ENCODE measurements around the gene CIBAR2. TPM values are rescaled to one million over a fixed set of nuclear protein-coding genes. Genes with fewer than 3 reads are reported as not detected.

The CIBAR2 gene
- total and polyA plus RNA-seq, 10 of the 15 experiments (the other 5 are each of a cell fraction or from before 2014, with no cell fraction given) = 0.05 to 0.16 (median 0.07) TPM; not detected in 7

DNA sequence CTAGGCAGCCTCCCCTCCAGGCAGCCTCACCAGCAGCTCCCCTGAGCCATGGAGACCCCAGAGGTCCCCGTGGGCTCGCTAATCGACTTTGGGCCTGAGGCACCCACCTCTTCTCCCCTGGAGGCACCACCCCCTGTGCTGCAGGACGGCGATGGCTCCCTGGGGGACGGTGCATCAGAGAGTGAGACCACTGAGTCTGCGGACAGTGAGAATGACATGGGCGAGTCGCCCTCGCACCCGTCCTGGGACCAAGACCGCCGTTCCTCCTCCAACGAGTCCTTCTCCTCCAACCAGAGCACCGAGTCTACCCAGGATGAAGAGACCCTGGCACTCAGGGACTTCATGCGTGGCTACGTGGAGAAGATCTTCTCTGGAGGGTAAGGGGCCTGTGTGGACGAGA lies 45.2 kb downstream of the CIBAR2 start:
- intact Hi-C loops (cut with micrococcal nuclease; ENCODE audit: unreplicated experiment) = no loop called here
- RAD21 ChIA-PET (ENCODE audit: unreplicated experiment) = no interaction called here
- no peak overlapping the region for H3K27ac ChIP-seq (ENCODE audit: control insufficient read depth, insufficient read depth)
- H4K20me1 ChIP-seq (ENCODE audit: control insufficient read depth, insufficient read depth) = no peaks in the 10 kb centered on the region
- no peaks in the 10 kb centered on the region for H3K27me3 ChIP-seq (replicated peaks in 1 of 2; ENCODE audit: control insufficient read depth in 2 of 2, insufficient read depth in 2 of 2, low read length in 1 of 2)
- H3K9me3 ChIP-seq (replicated peaks; ENCODE audit: control insufficient read depth, insufficient read depth, low read length) = no peaks in the 10 kb centered on the region
- SMC1A ChIA-PET (ENCODE audit: uncharacterized antibody, unreplicated experiment) = no interaction called here
- no peak overlapping the region for H3K4me3 ChIP-seq
- 69% methylated on average over 16 of the region's 18 CpGs for WGBS (ENCODE audit: insufficient coverage, insufficient replicate concordance, low lambda C conversion rate, missing lambda C conversion rate)
- no peaks in the 10 kb centered on the region for H3K36me3 ChIP-seq (ENCODE audit: control insufficient read depth in 2 of 2, insufficient read depth in 2 of 2, low read length in 1 of 2)
- in situ Hi-C loops (cut with MboI) = no loop called here
- no peaks in the 10 kb centered on the region for H3K79me2 ChIP-seq (ENCODE audit: control insufficient read depth, insufficient read depth, low read length)
- POLR2A ChIA-PET = no interaction called here
- H3K9ac ChIP-seq (ENCODE audit: control insufficient read depth, insufficient read depth, low read length) = no peak overlapping the region
- CTCF ChIA-PET = interaction anchor here (0.6 to 2.5 kb wide), 3 partner anchors 9 to 47 kb away, joined by 3 to 10 read pairs (median 3); no protein-coding TSS in a partner anchor
- no peak for TF ChIP-seq TCF3 (IDR thresholded peaks at IDR 0.05; ENCODE audit: borderline replicate concordance, insufficient read depth, low read depth, low read length)
- TF ChIP-seq STAT3 (IDR thresholded peaks at IDR 0.05; ENCODE audit: low read depth, low read length) = no peak
- TF ChIP-seq, protein P1, sequence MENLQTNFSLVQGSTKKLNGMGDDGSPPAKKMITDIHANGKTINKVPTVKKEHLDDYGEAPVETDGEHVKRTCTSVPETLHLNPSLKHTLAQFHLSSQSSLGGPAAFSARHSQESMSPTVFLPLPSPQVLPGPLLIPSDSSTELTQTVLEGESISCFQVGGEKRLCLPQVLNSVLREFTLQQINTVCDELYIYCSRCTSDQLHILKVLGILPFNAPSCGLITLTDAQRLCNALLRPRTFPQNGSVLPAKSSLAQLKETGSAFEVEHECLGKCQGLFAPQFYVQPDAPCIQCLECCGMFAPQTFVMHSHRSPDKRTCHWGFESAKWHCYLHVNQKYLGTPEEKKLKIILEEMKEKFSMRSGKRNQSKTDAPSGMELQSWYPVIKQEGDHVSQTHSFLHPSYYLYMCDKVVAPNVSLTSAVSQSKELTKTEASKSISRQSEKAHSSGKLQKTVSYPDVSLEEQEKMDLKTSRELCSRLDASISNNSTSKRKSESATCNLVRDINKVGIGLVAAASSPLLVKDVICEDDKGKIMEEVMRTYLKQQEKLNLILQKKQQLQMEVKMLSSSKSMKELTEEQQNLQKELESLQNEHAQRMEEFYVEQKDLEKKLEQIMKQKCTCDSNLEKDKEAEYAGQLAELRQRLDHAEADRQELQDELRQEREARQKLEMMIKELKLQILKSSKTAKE (IDR thresholded peaks at IDR 0.05; ENCODE audit: low read depth, poor library complexity, severe bottlenecking) = no peak
- TF ChIP-seq KAT2A (conservative IDR thresholded peaks at IDR 0.05; ENCODE audit: control insufficient read depth, low read depth, low read length) = no peak
- TF ChIP-seq FOXM1 (IDR thresholded peaks at IDR 0.05; ENCODE audit: low read depth, low read length) = no peak
- TF ChIP-seq RAD51 (IDR thresholded peaks at IDR 0.05) = no peak
- TF ChIP-seq BHLHE40 (IDR thresholded peaks at IDR 0.05; ENCODE audit: borderline replicate concordance in 1 of 2, low read depth in 2 of 2, low read length in 1 of 2) = no peak
- no peak for TF ChIP-seq SRF (IDR thresholded peaks at IDR 0.05; ENCODE audit: low read depth in 2 of 2, low read length in 2 of 2)
- TF ChIP-seq NBN (IDR thresholded peaks at IDR 0.05) = no peak
- DNase-seq (ENCODE audit: low read depth, low spot score) (no peak), FAIRE-seq (no peak), ATAC-seq (no peak)
- H3K4me2 ChIP-seq (ENCODE audit: control insufficient read depth, insufficient read depth) = no peak overlapping the region
- peaks cover under 1% of the 10 kb centered on the region; the same call in 1 of the 2 replicates for H3K4me1 ChIP-seq (ENCODE audit: control insufficient read depth, insufficient read depth, low read length)
- no TSS peak for BruUV-seq (replicated peaks)
- H2AFZ ChIP-seq (ENCODE audit: control insufficient read depth, low read depth, low read length) = no peak overlapping the region
